ENCODE results near the gene TCHP. TPM values are rescaled to one million over a fixed set of nuclear protein-coding genes. Genes with fewer than 3 reads are reported as not detected.

Gene TCHP, protein sequence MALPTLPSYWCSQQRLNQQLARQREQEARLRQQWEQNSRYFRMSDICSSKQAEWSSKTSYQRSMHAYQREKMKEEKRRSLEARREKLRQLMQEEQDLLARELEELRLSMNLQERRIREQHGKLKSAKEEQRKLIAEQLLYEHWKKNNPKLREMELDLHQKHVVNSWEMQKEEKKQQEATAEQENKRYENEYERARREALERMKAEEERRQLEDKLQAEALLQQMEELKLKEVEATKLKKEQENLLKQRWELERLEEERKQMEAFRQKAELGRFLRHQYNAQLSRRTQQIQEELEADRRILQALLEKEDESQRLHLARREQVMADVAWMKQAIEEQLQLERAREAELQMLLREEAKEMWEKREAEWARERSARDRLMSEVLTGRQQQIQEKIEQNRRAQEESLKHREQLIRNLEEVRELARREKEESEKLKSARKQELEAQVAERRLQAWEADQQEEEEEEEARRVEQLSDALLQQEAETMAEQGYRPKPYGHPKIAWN
- 10 to 100 TPM in 3 of 4 donors, 1 to 10 TPM in 1; 5.9 to 23.2 (median 13.8) TPM for total RNA-seq

DNA sequence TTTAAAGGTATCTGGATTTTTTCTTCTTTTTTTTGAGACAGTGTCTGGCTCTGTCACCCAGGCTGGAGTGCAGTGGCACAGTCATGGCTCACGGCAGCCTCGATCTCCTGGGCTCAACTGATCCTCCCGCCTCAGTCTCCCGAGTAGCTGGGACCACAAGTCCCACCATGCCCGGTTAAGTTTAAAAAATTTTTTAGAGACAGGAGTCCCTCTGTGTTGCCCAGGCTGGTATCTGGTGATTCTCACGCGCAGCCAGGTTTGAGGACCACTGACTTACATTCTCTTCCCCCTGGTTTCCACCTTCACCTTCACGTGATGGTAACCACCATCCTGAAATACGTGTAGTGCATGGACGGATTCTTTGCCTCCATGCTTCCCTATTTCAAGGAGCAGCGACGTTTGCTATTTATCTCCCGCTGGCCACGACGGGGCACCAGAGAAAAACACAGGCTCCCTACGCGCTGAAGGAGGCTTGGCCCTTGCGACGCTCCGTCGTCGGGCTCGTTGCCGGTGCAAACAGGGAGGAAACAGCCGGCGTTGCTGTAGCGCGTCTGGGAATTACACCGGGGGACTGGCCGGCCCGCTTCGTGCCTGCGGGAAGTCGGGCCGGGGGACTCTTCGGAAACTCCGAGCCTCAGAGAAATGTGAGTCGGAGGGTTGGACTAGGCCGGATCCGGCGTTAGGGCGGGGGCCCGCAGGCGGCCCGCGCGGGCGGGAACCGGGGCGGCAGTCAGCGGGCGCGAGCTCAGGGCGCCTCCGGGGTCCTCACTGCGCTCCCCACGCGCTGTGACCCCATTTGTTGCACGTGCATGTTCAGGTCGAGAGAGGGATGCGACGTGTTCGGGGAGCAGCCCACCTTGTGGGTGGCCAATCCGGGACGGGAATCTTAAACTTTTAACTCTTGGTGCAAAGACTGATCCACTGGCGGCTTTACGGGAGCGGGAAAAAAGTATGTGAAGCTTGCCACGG is at the start of gene TCHP:
TSS of gene TCHP (plus strand) at position 492 of the 969 bp plus-strand sequence. CDS start 2,753 bp downstream, outside the sequence.
- TF ChIP-seq, protein P1, sequence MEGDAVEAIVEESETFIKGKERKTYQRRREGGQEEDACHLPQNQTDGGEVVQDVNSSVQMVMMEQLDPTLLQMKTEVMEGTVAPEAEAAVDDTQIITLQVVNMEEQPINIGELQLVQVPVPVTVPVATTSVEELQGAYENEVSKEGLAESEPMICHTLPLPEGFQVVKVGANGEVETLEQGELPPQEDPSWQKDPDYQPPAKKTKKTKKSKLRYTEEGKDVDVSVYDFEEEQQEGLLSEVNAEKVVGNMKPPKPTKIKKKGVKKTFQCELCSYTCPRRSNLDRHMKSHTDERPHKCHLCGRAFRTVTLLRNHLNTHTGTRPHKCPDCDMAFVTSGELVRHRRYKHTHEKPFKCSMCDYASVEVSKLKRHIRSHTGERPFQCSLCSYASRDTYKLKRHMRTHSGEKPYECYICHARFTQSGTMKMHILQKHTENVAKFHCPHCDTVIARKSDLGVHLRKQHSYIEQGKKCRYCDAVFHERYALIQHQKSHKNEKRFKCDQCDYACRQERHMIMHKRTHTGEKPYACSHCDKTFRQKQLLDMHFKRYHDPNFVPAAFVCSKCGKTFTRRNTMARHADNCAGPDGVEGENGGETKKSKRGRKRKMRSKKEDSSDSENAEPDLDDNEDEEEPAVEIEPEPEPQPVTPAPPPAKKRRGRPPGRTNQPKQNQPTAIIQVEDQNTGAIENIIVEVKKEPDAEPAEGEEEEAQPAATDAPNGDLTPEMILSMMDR (IDR thresholded peaks at IDR 0.05; ENCODE audit: low read depth) = no peak

DNA sequence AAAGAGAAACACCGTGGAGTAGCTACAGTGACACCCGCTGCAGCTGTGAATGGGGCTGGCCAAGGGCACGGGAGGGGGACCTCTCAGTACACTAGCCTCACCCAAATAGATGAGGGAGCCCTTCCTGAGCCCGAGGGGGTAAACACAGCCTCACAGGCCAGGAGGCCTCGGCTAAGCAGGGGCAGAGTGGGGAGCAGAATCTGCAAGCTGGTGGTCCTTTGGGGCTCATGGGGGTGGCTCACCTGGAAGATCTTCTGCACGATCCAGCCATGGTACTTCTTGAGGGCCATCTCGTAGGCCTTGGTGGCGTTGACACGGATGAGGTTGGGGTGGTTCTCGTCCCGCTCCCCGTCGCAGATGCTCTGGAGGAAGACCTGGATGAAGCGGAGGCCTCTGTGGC is 44.7 kb upstream of the TCHP start:
- TF ChIP-seq, protein P1 (IDR thresholded peaks at IDR 0.05; ENCODE audit: low read depth) = no peak

DNA sequence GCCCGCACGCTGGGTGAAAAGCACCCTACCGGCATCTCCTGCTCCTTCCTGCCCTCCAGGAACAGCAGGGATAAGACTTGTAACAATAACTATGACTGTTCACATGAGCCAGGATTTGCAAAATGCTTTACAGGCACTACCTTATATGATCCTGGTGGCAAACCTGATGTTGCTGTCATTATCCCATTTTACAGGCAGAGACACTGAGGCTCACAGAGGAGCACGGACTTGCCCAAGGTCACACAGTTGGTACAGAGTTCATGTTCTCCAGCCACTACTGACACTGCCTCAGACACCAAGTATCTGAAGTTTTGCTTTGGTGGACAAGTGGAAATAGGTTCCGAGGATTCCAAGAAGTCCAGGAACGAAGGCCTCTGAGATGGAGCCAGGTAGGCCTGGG is 42.4 kb upstream of the TCHP start:
- TF ChIP-seq, protein P1 (IDR thresholded peaks at IDR 0.05; ENCODE audit: low read depth) = no peak

DNA sequence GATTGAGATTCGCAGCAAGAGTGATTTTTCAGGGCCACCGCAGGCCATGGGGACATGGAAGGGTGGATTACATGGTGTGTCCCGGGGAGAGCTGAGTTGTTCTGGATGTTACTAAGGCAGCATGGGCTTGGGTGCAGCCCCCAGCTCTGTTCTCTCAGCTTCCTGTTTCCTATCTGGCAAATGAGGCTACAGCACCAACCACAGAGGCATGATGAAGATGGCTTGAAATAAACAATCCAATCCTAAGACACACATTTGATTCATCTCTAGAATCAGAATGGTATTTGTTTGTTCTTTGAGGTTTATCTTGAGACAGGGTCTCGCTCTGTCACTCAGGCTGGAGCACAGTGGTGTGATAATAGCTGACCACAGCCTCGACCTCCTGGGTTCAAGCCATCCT is 41.3 kb upstream of the TCHP start:
- TF ChIP-seq, protein P1 (IDR thresholded peaks at IDR 0.05; ENCODE audit: low read depth) = no peak

DNA sequence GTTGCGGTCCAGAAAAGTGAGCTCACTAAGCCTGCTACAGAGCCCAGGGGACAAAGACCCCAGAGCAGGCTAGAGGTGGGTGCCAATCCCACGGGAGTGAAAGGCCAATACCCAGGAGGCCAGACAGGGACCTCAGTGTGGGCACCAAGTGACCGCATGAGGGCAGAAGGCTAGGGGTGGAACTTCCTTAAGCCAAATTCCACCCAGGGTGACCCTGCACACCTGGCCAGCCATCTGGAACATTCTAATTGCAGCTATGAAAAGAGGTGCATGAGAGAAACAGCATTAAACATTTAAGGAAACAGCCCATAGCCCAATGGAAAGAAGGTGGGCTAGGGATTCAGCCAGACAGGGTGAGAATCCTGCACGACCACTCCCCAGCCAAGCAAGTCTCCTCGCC is 39.1 kb upstream of the TCHP start:
- TF ChIP-seq, protein P1 (IDR thresholded peaks at IDR 0.05; ENCODE audit: low read depth) = no peak

DNA sequence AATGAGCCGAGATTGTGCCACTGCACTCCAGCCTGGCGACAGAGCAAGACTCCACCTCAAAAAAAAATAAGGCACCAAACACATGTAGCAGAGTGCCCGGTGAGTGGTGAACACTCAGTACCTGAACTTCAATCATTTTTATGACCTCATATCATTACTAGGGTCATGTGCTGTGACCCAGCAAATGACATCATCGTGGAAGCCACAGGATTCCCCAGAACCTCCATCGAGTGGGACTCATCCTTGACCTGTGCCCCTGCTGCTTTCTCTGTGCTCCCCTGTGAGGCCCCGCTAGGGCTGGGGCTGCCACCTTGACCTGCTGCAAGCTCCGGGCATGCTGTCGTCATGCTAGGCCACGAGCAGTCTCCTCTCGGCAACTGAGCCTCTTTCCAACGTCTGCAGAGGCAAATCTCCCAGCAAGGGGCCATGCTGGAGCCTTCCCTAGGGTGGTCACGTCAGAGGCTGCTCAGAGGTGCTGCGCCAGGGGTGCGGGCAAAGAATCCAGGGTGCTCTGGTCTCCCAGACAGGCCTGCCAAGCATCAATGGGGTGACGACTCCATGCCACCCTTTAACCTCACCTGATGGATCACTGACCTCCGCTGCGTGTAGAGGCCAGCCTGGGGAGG is 38.3 kb upstream of the TCHP start:
- TF ChIP-seq, protein P1 (IDR thresholded peaks at IDR 0.05; ENCODE audit: low read depth) = no peak
